Activated CD4-positive, alpha-beta T cell treated with anti-CD3 and anti-CD28 coated beads, Interleukin-2, amount 10 ng/mL, durations not matched to agents 7 days and 5 days (primary cell): ENCODE measurements around the gene NEAT1. TPM values are rescaled to one million over a fixed set of nuclear protein-coding genes. Genes with fewer than 3 reads are reported as not detected.

Experiments
- CTCF ChIA-PET: fragments of 350-600 bp; sonication (Branson Sonifier 250); formaldehyde crosslinking; loops from one replicate; lab custom pipeline; 2021; ENCODE audit warnings: antibody characterized with exemption; lab: Charles Lee
- POLR2A ChIA-PET: fragments of 350-600 bp; sonication (Branson Sonifier 250); formaldehyde crosslinking; loops from one replicate; lab custom pipeline; 2021; ENCODE audit warnings: antibody characterized with exemption; lab: Charles Lee
- DNase-seq: peaks from one replicate; pipeline ENCODE4 v3.0.0-alpha.2; 2020
- H3K27ac Mint-ChIP-seq: one replicate; pipeline ENCODE4 v1.8.0; 2021; ENCODE audit warnings: mild to moderate bottlenecking, moderate library complexity, mixed read lengths
- H3K27me3 Mint-ChIP-seq: one replicate; pipeline ENCODE4 v1.8.0; 2021; ENCODE audit warnings: mixed read lengths
- H3K36me3 Mint-ChIP-seq: one replicate; pipeline ENCODE4 v1.8.0; 2021; ENCODE audit warnings: low read depth, mixed read lengths
- H3K4me1 Mint-ChIP-seq: one replicate; pipeline ENCODE4 v1.8.0; 2021; ENCODE audit warnings: mixed read lengths
- H3K4me3 Mint-ChIP-seq: one replicate; pipeline ENCODE4 v1.8.0; 2021; ENCODE audit warnings: mild to moderate bottlenecking, moderate library complexity, mixed read lengths
- H3K9me3 Mint-ChIP-seq: one replicate; pipeline ENCODE4 v1.8.0; 2021; ENCODE audit warnings: mixed read lengths
- total RNA-seq, 2 experiments: library from RNA; stranded (reverse); gene quantifications; one replicate each; pipeline ENCODE4 v1.2.3, GENCODE V29; 2021

The NEAT1 gene
- total RNA-seq, 2 experiments from 2014 or later: 463 to 610 TPM

GRCh38 chr11:65435411-65435931 is 12.9 kb downstream of the NEAT1 start:
- ChIA-PET CTCF (interaction anchor here (1.3 kb wide), 1 partner anchor 12 kb away, joined by 4 read pairs; no protein-coding TSS in a partner anchor), POLR2A (no interaction called here)
- H3K4me3 Mint-ChIP-seq: no peak overlapping the region
- H3K36me3 Mint-ChIP-seq: peaks cover 63% of the 10 kb centered on the region
- H3K4me1 Mint-ChIP-seq: peaks cover 80% of the 10 kb centered on the region
- peak overlapping the region; percentile 31 for H3K27ac Mint-ChIP-seq
- no peaks in the 10 kb centered on the region for H3K9me3 Mint-ChIP-seq
- no peaks in the 10 kb centered on the region for H3K27me3 Mint-ChIP-seq
- no peak for DNase-seq

GRCh38 chr11:65435981-65436411 is 13.4 kb downstream of the NEAT1 start:
- no peak overlapping the region for H3K4me3 Mint-ChIP-seq
- H3K4me1 Mint-ChIP-seq: peaks cover 78% of the 10 kb centered on the region
- H3K9me3 Mint-ChIP-seq: no peaks in the 10 kb centered on the region
- H3K36me3 Mint-ChIP-seq: peaks cover 62% of the 10 kb centered on the region
- peak overlapping the region; percentile 31 for H3K27ac Mint-ChIP-seq
- no peaks in the 10 kb centered on the region for H3K27me3 Mint-ChIP-seq
- ChIA-PET CTCF (interaction anchor here (1.3 to 1.4 kb wide), 2 partner anchors 11 to 20 kb away, joined by 4 to 5 read pairs; no protein-coding TSS in a partner anchor), POLR2A (no interaction called here)
- DNase-seq: no peak

- ChIA-PET POLR2A (no interaction called here), CTCF (interaction anchor here (1.3 to 1.4 kb wide), 3 partner anchors 11 to 52 kb away, joined by 3 to 5 read pairs (median 4); no protein-coding TSS in a partner anchor)
- no peaks in the 10 kb centered on the region for H3K9me3 Mint-ChIP-seq
- DNase-seq: no peak
- peaks cover 78% of the 10 kb centered on the region for H3K4me1 Mint-ChIP-seq
- H3K36me3 Mint-ChIP-seq: peaks cover 63% of the 10 kb centered on the region
- no peak overlapping the region for H3K4me3 Mint-ChIP-seq
- no peaks in the 10 kb centered on the region for H3K27me3 Mint-ChIP-seq
- no peak overlapping the region for H3K27ac Mint-ChIP-seq
Measured at GRCh38 chr11:65436412-65437032, 13.9 kb downstream of the NEAT1 start.

GRCh38 chr11:65437436-65438227 is 15.0 kb downstream of the NEAT1 start:
- no peak for DNase-seq
- no peak overlapping the region for H3K27ac Mint-ChIP-seq
- ChIA-PET CTCF (interaction anchor here (1.2 to 1.3 kb wide), 2 partner anchors 24 to 51 kb away, joined by 3 to 4 read pairs; no protein-coding TSS in a partner anchor), POLR2A (no interaction called here)
- no peaks in the 10 kb centered on the region for H3K9me3 Mint-ChIP-seq
- no peaks in the 10 kb centered on the region for H3K27me3 Mint-ChIP-seq
- no peak overlapping the region for H3K4me3 Mint-ChIP-seq
- peaks cover 78% of the 10 kb centered on the region for H3K4me1 Mint-ChIP-seq
- H3K36me3 Mint-ChIP-seq: peaks cover 60% of the 10 kb centered on the region

GRCh38 chr11:65438257-65439151 is 15.9 kb downstream of the NEAT1 start:
- peaks cover 60% of the 10 kb centered on the region for H3K36me3 Mint-ChIP-seq
- peaks cover 78% of the 10 kb centered on the region for H3K4me1 Mint-ChIP-seq
- H3K9me3 Mint-ChIP-seq: no peaks in the 10 kb centered on the region
- POLR2A ChIA-PET: no interaction called here
- H3K27me3 Mint-ChIP-seq: no peaks in the 10 kb centered on the region
- H3K27ac Mint-ChIP-seq: no peak overlapping the region
- CTCF ChIA-PET: interaction anchor here (1.2 kb wide), 1 partner anchor 23 kb away, joined by 4 read pairs; no protein-coding TSS in a partner anchor
- DNase-seq: no peak
- H3K4me3 Mint-ChIP-seq: no peak overlapping the region

- no peak for DNase-seq
- Mint-ChIP-seq H3K27ac (peak overlapping the region; percentile 13), H3K36me3 (peaks cover 54% of the 10 kb centered on the region), H3K4me1 (peaks cover 77% of the 10 kb centered on the region), H3K9me3 (no peaks in the 10 kb centered on the region), H3K4me3 (no peak overlapping the region), H3K27me3 (no peaks in the 10 kb centered on the region)
- CTCF ChIA-PET: no interaction called here
- POLR2A ChIA-PET: no interaction called here
Measured at GRCh38 chr11:65439331-65440181, 17.0 kb downstream of the NEAT1 start.

GRCh38 chr11:65440831-65441499 is 18.4 kb downstream of the NEAT1 start:
- H3K27me3 Mint-ChIP-seq: no peaks in the 10 kb centered on the region
- H3K4me1 Mint-ChIP-seq: peaks cover 65% of the 10 kb centered on the region
- ChIA-PET CTCF (interaction anchor here (1.3 kb wide), 1 partner anchor 28 kb away, joined by 3 read pairs; no protein-coding TSS in a partner anchor), POLR2A (no interaction called here)
- H3K27ac Mint-ChIP-seq: peak overlapping the region; percentile 88
- no peaks in the 10 kb centered on the region for H3K9me3 Mint-ChIP-seq
- peak overlapping the region; percentile 10 for H3K4me3 Mint-ChIP-seq
- no peak for DNase-seq
- H3K36me3 Mint-ChIP-seq: peaks cover 41% of the 10 kb centered on the region

- no peaks in the 10 kb centered on the region for H3K27me3 Mint-ChIP-seq
- H3K9me3 Mint-ChIP-seq: no peaks in the 10 kb centered on the region
- H3K4me1 Mint-ChIP-seq: peaks cover 53% of the 10 kb centered on the region
- no peak overlapping the region for H3K27ac Mint-ChIP-seq
- POLR2A ChIA-PET: no interaction called here
- peaks cover 33% of the 10 kb centered on the region for H3K36me3 Mint-ChIP-seq
- no peak overlapping the region for H3K4me3 Mint-ChIP-seq
- CTCF ChIA-PET: interaction anchor here (0.6 to 1.3 kb wide), 3 partner anchors 12 to 63 kb away, joined by 3 read pairs; no protein-coding TSS in a partner anchor
- DNase-seq: no peak
Measured at GRCh38 chr11:65442842-65443331, 20.3 kb downstream of the NEAT1 start.

- no peaks in the 10 kb centered on the region for H3K9me3 Mint-ChIP-seq
- peaks cover 19% of the 10 kb centered on the region for H3K36me3 Mint-ChIP-seq
- H3K27me3 Mint-ChIP-seq: no peaks in the 10 kb centered on the region
- POLR2A ChIA-PET: interaction anchor here (0.6 kb wide), 1 partner anchor 11 kb away, joined by 3 read pairs; no protein-coding TSS in a partner anchor
- DNase-seq: no peak
- CTCF ChIA-PET: interaction anchor here (0.9 to 1.8 kb wide), 5 partner anchors 11 to 62 kb away, joined by 3 to 4 read pairs (median 3); no protein-coding TSS in a partner anchor
- no peak overlapping the region for H3K4me3 Mint-ChIP-seq
- H3K27ac Mint-ChIP-seq: peak overlapping the region; percentile 73
- peaks cover 43% of the 10 kb centered on the region for H3K4me1 Mint-ChIP-seq
Measured at GRCh38 chr11:65444314-65445051, 21.9 kb downstream of the NEAT1 start.

GRCh38 chr11:65445101-65445603 is 22.6 kb downstream of the NEAT1 start:
- H3K27me3 Mint-ChIP-seq: no peaks in the 10 kb centered on the region
- H3K27ac Mint-ChIP-seq: peak overlapping the region; percentile 73
- H3K4me3 Mint-ChIP-seq: no peak overlapping the region
- ChIA-PET CTCF (interaction anchor here (0.9 to 1.8 kb wide), 3 partner anchors 15 to 41 kb away, joined by 3 to 4 read pairs (median 4); no protein-coding TSS in a partner anchor), POLR2A (interaction anchor here (0.6 kb wide), 2 partner anchors 10 to 13 kb away, joined by 3 read pairs; no protein-coding TSS in a partner anchor)
- peaks cover 16% of the 10 kb centered on the region for H3K36me3 Mint-ChIP-seq
- no peaks in the 10 kb centered on the region for H3K9me3 Mint-ChIP-seq
- no peak for DNase-seq
- peaks cover 37% of the 10 kb centered on the region for H3K4me1 Mint-ChIP-seq
